ENCODE measurements around the gene PRKG1.

Gene PRKG1

DNA sequence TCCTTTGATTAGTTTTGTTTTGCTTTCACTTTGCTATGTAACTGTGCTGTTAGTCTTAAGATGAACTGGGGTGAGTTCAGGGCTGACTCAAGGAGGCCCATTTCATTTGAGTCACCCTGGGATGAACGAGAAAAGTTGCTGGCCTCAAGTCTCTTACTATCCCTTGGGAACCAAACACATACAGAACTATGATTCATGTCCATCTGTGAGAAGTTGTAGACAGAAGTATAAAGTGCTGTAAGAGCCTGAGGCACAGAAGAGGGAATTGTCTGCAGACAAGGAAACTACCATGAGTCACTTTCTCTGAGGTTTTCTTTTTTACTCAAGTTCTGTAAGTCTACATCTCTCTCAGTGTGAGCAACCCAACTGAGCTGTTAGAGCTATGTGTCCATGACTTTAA, 805.0 kb downstream of the PRKG1 start:
- DNase-seq (ENCODE audit: low spot score): peak; percentile 78

DNA sequence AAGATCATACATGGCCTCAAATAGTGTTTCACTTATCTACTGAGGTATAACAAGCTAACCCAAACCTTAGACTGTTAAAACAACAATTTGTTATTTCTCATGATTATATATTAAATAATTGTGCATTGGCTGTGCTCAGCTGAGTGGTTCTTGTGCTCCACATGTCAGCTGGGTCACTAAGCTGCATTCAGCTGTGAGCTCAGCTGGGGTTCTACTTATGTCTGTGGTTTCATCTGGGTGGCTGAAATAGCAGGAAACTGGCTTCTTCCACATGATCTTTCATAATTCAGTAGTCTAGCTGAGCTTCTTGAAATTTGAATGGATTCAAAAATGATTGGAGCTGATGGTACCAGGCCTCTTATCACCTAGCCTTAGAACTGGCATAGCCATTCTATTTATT, 806.9 kb downstream of the PRKG1 start:
- no peak for DNase-seq (ENCODE audit: low spot score)

DNA sequence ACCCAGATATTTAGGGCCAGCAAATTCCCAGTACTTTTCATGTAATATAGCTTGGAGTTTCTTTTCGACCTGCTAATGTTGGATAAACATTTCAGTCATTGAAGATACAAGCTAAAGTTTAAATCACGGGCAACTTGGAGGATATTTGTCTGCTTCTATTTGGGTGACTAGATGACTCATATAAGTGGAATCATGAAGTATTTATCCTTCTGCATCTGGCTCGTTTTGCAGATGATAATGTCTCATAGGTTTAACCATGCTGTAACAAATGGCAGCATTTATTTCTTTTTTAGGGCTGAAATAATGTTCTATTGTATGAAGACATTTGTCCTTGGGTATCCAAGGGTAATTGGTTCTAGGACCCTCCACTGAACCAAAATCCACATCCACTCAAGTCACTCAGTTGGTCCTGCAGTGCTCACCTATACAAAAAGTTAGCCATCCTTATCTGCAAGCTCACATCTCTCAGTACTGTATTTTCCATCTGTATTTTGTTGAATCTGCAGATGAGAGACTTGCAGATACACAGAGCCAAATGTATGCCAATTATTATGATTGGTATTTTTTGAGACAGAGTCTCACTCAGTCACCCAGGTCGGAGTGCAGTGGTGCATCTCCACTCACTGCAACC, 812.3 kb downstream of the PRKG1 start:
- no peak for DNase-seq (ENCODE audit: low spot score)

DNA sequence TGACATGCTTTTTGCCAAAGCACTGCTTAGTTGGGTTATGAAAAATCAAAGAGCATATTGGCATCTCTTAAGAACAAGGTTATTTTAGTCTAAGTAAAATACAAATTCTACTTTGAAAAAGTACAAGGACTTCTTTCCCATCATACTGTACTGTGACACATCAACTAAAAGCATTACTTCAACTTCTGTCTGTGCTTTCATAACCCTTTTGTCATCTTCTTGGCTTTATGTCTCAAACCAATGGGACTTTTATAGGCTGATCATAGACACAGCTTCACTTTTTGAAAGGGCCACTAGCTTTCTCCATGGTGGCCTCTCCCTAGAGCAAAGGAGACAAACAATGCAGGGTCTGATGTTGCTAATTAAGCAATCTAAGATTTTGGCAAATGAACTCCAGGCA, 814.0 kb downstream of the PRKG1 start:
- DNase-seq (ENCODE audit: low spot score): no peak

DNA sequence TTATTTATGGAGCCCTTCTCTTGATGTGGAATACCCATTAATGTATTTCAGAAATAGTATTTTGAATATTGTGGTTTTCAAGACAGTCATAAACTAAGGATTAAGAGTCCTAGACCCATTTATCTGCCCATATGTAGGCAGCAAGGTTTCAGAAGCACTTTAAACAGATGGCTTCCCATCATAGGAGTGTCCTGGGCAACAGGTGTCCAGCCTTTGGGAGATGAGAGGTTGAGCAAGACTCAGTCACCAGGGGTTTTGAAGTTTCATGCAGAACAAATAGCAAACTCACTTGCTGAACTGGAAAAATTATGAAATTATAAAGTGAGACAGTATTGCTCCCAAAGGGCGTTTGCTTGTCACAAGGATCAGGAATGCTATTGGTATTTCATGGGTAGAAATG, 818.0 kb downstream of the PRKG1 start:
- DNase-seq (ENCODE audit: low spot score): no peak

DNA sequence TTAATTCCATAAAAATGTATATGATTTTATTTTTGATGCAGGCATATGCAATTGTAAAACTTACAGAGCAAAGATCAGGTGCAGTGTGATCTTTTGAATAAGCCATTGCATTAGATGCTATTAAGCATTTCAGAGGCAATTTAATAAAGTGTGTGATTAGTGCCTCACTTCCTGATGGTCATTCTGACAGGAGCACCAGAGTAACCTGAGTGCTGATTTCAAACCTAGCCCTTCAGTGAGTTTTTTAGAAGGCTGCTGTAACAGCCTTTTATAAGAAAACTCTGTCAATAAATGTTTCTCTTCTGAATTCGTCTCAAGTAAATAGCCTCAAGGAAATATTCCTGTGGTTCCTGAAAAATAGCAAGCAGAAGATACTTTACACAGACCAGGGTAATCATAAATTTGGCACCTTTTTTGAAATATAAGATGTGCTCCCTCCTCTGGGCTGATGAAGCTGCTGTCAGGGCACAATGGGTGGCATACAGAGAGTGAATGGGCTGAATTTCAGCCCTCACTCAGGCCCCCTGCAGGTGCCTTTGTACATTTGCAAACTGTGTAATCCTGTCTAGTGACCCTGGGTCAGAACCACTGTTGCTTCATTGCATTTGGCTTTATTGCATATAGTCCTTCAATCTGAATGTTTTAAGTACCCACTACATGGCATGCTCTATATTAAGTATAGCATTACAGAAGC, 818.8 kb downstream of the PRKG1 start:
- peak; percentile 25 for DNase-seq (ENCODE audit: low spot score)

DNA sequence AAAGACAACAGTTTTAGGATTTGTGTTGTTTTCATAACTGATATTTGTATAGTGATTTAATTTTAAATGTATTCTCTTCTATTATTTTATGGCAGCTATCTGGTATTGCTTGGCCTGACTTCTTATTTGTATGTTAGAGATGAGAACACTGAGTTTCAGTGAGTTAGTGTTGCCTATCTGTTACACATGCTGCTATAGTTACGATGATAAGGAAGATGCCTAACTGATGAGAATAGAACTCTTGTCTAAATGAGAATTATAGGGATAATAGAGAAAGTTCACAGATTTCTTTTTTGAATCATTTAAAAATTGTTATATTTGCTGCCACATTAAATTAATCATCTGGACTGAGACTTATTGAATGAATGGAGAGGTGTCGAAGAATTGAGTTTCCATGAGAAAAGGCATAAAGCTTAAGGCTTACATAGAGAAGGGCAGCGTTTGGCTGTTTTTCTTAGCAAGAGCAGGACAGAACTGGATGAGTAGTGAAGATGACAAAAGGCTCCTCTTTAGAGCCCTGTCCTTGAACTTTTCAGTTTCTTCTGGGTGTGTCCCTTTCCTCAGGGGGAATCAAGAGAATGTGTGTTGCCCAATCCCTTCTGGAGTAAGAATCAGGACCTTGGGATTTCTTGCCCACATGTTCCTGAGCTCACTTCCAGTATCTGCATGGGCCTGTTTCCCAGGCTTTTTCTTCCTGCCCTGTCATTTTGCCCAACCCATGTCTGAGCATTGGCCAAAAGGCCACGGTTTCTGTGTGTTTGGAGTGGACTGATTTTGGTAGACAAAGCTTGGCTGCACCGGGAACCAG, 820.7 kb downstream of the PRKG1 start:
- no peak for DNase-seq (ENCODE audit: low spot score)

DNA sequence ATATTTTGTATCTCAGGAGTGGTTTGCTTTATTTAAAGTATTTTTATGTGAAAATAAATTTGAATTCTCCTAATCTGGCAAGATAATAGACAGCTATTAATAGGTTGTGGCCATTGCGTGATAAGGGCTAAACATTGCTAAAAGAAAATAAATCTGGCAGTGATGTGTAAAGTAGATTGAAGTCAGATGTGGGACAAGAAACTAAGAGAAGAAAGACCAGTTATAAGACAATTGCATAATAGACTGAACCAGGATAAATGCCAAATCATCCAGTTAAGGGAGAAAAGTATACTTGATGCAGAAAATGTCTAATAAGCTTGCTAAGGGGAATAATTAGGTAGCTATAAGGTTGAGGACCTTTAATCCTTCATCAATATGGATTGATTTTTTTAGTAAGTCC, 822.6 kb downstream of the PRKG1 start:
- no peak for DNase-seq (ENCODE audit: low spot score)

DNA sequence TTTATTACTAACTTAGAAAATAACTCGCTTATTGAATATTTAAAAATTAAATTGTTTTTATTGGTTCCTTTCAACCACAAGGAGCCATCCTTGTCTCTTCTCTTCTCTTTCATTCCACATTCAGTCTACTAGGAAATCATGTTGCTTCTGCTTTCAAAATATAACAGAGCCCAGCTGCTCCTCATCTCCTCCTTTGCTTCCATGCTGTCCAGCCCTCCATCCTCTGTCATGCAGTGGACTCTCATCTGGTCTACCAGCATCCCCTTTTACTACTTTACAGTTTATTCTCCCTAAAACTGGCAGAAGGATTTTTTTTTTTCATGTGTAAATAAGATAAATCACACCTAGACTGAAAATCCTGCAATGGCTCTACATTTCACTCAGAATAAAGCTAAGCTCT, 823.3 kb downstream of the PRKG1 start:
- DNase-seq (ENCODE audit: low spot score): no peak

DNA sequence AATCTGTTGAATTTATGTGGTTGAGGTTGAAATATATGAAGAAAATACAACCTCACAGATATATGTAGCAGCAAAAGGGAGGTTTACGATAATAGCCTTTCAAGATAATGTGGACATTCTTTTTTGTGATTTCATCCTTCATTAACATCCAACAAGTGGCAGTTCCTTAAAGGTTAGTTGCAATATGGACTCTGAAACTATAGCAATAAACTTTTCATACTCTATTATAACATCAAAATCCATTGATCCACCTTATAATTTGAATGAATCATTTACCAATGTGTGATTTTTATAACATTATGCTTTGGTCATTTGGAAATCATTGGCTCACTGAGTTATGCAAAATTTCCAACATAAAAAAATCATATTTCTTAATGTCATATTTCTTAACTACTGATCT, 825.9 kb downstream of the PRKG1 start:
- no peak for DNase-seq (ENCODE audit: low spot score)

DNA sequence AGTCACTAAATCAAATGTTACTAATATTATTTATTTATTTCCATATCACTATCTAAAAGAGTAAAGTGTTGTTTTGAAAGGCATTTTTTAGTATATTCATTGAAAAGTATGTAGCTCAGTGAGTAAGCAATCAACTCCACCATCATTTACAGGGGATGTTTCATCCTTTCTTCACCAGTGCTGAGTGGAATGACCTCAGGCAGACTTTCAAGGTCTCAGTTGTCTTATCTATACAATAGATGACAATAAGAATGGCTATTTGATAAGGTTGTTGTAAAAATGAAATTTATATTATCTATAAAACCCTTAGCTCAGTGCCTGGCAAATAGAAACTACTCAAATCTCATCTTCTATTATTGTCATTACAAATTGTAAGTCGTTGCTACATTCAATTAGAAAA, 829.4 kb downstream of the PRKG1 start:
- DNase-seq (ENCODE audit: low spot score): no peak

DNA sequence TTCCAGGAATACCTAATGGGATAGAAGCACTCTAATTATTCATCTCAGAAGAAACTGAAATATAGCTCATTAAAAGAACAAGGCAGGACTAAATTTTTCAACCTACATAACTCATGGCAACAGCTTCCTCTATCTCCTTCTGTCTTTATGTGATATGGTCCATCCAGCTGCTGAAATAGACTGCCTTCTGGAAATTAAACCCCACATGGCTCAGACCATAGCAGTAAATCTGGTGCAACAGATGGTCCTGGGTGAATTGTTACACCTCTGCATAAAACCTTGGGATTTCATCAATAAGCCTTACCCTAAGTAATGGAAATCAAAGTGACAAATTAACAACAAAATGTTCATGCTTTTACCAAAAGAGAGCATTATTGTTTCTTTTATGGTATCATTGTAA, 830.7 kb downstream of the PRKG1 start:
- no peak for DNase-seq (ENCODE audit: low spot score)

DNA sequence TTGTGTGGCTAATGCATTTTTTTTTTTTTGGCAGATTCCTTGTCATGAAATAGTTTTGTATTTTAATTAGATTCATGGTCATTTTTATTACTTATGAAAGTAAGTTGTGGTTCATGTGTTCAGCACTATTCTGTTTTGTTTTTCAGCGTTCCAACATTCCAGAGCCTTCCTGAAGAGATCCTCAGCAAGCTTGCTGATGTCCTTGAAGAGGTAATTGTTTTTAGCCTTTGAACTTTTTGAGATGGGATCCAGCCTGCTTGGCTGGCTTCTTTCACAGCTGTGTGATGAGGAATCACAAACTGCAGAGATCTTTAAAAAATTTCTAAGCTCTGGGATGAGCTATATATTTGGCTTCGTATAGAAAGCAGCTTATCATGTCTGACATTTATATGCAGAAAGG, 833.1 kb downstream of the PRKG1 start:
- no peak for DNase-seq (ENCODE audit: low spot score)

DNA sequence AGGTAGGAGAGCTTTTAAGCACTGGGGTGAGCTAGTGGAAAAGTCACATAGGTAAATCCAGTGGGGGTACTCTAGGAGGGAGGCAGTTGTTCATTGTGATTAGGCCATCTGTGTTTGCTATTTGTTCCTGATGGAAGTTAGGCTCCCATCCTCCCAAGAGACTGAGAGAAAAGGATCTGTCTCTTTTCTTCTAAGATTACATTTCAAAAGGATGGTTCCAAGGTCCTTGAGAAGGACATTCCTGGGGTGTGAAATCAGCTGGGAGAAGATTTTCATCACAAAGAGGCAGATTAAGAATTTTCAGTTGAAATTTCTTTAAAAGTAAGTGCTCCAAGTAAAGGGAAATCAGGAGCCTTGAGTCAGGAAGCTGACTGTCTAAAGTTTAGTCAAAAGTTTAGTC, 835.9 kb downstream of the PRKG1 start:
- DNase-seq (ENCODE audit: low spot score): no peak

DNA sequence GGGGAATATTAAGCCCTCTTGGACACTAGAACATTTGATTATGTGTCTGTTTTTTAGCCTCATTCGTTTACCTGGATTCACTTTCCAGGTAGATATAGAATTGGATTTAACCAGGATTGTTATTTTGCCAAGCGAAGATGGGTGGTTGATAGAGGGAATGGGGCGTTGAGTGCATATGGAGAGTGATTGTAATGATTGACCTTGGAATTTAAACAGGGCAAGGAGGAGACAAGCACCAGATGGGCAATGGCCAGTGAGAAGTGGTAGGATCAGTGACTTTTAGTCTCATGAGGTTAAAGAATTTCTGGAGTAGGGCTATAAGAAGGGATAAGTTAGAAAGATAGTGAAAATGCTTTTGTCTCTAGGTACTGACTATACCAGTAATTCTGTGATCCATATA, 836.3 kb downstream of the PRKG1 start:
- DNase-seq (ENCODE audit: low spot score): no peak

DNA sequence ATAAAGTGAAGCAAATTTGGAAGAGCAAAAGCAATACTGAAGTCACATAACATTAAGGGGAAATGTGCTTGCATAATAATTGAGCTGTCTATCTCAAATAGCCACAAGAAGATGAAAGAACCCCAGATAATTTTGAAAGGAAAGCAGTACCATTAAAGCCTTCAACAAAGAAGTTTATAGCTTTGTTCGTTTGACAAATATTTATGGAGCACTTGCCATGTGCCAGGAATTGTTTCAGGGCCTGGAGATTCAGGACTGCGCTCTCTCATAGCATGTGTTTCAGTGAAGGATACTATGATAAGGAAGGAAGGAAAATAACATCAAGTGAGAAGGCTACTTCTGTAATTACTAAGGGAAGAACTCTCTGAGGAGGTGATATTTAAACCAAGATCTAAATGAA, 837.4 kb downstream of the PRKG1 start:
- no peak for DNase-seq (ENCODE audit: low spot score)

DNA sequence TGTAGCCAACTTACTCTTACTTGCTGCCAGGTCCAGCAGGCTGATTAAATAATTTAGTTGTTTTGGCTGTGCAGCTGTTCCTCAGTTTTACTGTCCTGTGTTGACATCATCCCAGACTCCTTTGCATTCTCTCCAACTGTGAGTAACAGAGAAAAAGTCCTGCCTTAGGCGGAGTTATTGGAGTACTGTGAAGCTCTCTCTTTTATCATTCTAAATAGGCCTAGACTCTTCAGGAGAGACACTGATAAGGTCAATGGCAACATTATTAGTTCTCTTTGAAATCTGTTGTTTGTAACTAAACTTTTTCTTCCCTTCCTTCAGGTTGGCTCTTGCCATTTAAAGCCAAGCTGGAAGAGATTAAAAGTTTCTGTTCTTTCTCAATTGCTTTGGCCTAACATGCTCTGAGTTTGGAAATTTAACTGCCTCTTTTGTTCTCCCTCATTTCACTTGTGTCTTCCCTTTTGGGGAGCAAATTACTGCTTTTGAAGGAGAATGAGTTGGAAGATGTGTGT, 840.8 kb downstream of the PRKG1 start:
- DNase-seq (ENCODE audit: low spot score): no peak

DNA sequence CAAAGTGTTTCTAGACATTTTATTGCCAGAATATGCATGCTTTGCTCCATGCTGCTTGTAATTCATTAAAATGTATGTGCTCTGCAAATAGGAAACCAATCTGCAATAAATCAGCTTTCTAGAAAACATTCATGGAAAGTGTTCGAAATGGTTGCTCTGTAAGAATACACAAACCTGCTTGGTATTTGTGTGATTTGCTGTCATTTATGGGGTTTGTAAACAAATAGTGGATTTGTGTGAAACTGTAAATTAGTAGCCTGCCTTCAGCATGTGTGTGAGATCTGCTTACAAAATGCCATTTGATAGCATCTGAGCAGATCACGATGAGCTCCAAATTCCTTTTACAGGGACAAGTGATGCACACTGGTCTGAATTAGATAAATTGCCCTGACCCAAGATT, 844.2 kb downstream of the PRKG1 start:
- no peak for DNase-seq (ENCODE audit: low spot score)

DNA sequence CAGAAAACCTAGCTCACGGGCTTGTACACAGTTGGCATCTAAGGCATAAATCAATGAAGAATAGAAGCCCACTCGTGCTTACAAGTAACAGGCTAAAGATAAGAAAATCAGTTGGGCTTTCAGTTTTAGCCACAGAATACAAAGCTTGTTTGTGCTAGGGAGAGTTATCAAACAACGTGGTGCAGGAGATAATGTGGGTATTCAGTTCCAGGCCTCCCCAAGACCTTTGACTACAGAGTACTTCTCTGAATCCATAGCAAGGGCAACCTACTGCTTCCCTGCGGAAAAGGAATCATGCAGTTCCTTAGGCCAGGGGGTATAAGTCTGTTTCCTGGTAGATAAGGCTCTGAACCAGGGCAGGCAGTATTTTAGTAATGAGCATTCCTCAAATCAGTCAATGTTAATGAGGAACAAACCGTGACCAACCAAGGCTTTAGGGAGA, 844.6 kb downstream of the PRKG1 start:
- DNase-seq (ENCODE audit: low spot score): no peak

DNA sequence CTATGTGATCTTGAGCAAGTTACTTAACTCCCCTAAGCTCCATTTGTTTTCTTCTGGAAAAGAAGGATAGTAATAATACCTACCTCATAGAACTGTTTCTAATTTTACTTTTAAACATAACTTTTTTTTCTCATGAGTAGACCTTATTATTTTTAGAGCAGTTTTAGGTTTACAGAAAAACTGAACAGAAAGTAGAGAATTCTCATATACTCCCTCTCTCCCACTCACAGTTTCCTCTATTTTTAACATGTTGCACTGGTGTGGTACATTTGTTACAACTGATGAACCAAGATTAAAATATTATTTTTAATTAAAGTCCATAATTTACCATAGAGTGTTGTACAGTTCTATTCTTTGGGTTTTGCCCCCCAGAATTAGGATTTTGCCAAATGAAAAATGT, 846.4 kb downstream of the PRKG1 start:
- DNase-seq (ENCODE audit: low spot score): no peak

DNA sequence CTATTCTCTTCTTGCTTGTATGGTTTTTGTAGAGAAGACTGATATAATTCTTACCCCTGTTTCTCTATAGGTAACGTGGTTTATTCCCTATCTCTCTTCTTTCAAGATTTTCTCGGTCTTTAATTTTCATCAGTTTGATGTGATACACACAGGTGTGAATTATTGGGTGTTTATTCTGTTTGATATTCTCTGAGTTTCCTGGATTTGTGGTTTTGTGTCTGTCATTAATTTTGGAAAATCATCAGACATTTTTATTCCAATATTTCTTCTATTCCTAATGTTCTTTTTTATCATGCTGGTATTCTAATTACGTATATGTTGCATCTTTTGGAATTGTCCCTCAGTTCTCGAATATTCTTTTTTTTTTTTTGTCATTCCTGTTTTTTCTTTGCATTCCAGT, 850.1 kb downstream of the PRKG1 start:
- DNase-seq (ENCODE audit: low spot score): no peak

DNA sequence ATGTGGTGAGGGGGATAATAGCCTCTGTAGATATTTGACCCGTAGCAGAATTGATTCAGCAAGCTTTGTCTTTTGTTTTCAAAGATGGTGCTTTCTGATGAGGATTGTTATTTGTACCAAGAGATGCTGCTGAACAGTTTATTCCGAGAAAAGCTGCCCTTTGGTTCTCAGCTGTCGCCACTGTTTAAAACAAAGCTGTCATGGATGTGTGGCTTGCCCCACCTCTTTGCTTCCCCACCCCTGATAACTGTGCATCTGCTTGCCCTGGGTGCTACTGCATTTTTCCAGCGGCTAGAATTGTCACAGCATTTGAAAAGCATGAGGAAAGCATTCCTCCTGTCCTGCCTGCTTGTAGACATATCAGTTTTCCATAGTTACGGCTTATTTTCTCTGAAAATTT, 852.0 kb downstream of the PRKG1 start:
- DNase-seq (ENCODE audit: low spot score): no peak

DNA sequence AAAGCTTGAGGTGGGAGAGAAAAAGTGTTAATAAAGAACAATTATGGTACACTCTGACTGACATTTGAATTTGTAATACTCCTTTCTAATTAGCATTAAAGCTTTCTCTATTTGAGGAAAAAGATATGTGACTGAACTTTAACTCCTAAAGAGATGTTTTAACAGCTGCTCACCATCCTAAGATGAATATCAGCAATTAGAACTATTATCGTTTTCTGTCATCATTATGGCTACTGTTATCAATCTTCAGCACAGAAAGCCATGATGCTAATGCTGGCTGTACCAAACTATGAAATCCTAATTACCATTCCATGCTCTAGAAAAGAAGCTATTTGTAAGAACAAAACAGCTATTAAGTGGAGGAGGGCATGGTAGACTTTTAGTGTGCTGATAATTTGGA, 853.9 kb downstream of the PRKG1 start:
- no peak for DNase-seq (ENCODE audit: low spot score)

Data from RKO (cell line).